ENCODE results near the gene MAP3K9. TPM values are rescaled to one million over a fixed set of nuclear protein-coding genes. Genes with fewer than 3 reads are reported as not detected.

MAP3K9 gene
- total and polyA plus RNA-seq, 2 of the 8 experiments (the other 6 are each of a cell fraction or from before 2014, with no cell fraction given) = 9.8 to 24.7 TPM

DNA sequence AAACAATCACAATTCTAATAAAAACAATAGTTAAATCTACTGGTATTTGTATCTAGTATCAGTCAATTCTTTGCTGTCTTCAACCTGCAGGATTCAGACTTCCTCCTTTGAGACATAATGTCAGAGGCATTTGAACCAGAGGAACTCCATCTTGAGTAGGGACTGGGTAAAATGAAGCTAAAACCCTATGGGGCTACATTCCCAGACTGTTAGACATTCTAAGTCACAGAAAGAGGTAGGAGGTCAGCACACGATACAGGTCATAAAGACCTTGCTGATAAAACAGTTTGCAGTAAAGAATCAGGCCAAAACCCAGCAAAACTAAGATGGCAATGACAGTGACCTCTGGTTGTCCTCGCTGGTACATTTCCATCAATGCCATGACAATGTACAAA, 48.2 kb upstream of the MAP3K9 start:
- Histone ChIP-seq H4K91ac (replicated peaks; ENCODE audit: insufficient read length, low read length) (no peak overlapping the region), H2BK15ac (ENCODE audit: low read length) (no peak overlapping the region), H3K4ac (replicated peaks; ENCODE audit: insufficient read length, low read depth, low read length) (no peak overlapping the region), H3K4me3 (ENCODE audit: extremely low read depth in 1 of 4, insufficient read depth in 2 of 4, low read depth in 3 of 4, low read length in 4 of 4) (no peak overlapping the region), H3K18ac (ENCODE audit: extremely low read depth, low read length) (no peak overlapping the region), H2AFZ (ENCODE audit: low read length) (no peak overlapping the region), H4K5ac (ENCODE audit: insufficient read length, low read depth, low read length) (no peak overlapping the region), H2AK5ac (ENCODE audit: low read depth, low read length) (no peak overlapping the region), H2BK5ac (ENCODE audit: low read depth, low read length) (no peak overlapping the region), H3K23me2 (ENCODE audit: low read depth, low read length) (no peaks in the 10 kb centered on the region), H3K56ac (replicated peaks; ENCODE audit: insufficient read length, low read depth, low read length) (no peak overlapping the region), H4K20me1 (replicated peaks in 1 of 2; ENCODE audit: control insufficient read depth in 1 of 2, insufficient read depth in 2 of 2, low read length in 2 of 2) (no peaks in the 10 kb centered on the region), H3K9ac (replicated peaks in 1 of 4; ENCODE audit: extremely low read depth in 1 of 4, low read depth in 3 of 4, low read length in 3 of 4) (no peak overlapping the region), H3K9me3 (ENCODE audit: insufficient read depth in 2 of 2, low read depth in 1 of 2, low read length in 1 of 2) (no peaks in the 10 kb centered on the region), H3K36me3 (ENCODE audit: control insufficient read depth in 2 of 4, insufficient read depth in 4 of 4, low read length in 3 of 4) (no peaks in the 10 kb centered on the region), H2BK20ac (ENCODE audit: low read length) (no peak overlapping the region), H3K23ac (ENCODE audit: insufficient read length) (no peak overlapping the region), H2BK12ac (ENCODE audit: low read depth, low read length) (no peak overlapping the region), H4K8ac (ENCODE audit: extremely low read depth, insufficient read depth, low read length) (no peak overlapping the region), H3K79me1 (ENCODE audit: low read depth, low read length) (no peaks in the 10 kb centered on the region), H3K14ac (ENCODE audit: insufficient read length) (no peak overlapping the region), H2BK120ac (replicated peaks; ENCODE audit: low read depth, low read length) (no peak overlapping the region), H3K4me1 (replicated peaks in 1 of 4; ENCODE audit: control insufficient read depth in 3 of 4, insufficient read depth in 4 of 4, low read length in 3 of 4) (no peaks in the 10 kb centered on the region), H3K79me2 (ENCODE audit: control insufficient read depth in 1 of 2, insufficient read depth in 2 of 2, low read length in 2 of 2) (no peaks in the 10 kb centered on the region), H3K27me3 (replicated peaks in 1 of 4; ENCODE audit: control insufficient read depth in 3 of 4, extremely low read depth in 1 of 4, insufficient read depth in 3 of 4, low read length in 3 of 4) (no peaks in the 10 kb centered on the region), H3K4me2 (ENCODE audit: insufficient read depth in 1 of 2, low read depth in 2 of 2, low read length in 2 of 2) (no peak overlapping the region), H3K27ac (ENCODE audit: low read depth, low read length) (no peak overlapping the region)
- WGBS, 2 experiments (ENCODE audit: extremely low coverage in 1 of 2, insufficient coverage in 1 of 2, insufficient read length in 1 of 2, insufficient replicate concordance in 2 of 2, low coverage in 1 of 2, low lambda C conversion rate in 2 of 2, missing lambda C conversion rate in 1 of 2) = 97% methylated on average over 2 of the region's 2 CpGs; no CpG with 5 or more reads in 1 of the 2 experiments
- POLR2A ChIA-PET (ENCODE audit: partially characterized antibody) = no interaction called here
- no peak for FAIRE-seq
- CTCF ChIA-PET (ENCODE audit: partially characterized antibody) = interaction anchor here (3.3 kb wide), 1 partner anchor 39 kb away, joined by 12 read pairs; no protein-coding TSS in a partner anchor
- DNase-seq (ENCODE audit: low read depth in 1 of 2, low spot score in 2 of 2) = no peak
- no peak for TF ChIP-seq TEAD4 (IDR thresholded peaks at IDR 0.05; ENCODE audit: low read depth, low read length)
- TF ChIP-seq TAF7 (optimal IDR thresholded peaks at IDR 0.05; ENCODE audit: borderline replicate concordance, low read depth, low read length) = no peak
- TF ChIP-seq EGR1 (IDR thresholded peaks at IDR 0.05; ENCODE audit: borderline replicate concordance, low read depth, low read length) = no peak
- TF ChIP-seq BACH1 (IDR thresholded peaks at IDR 0.05; ENCODE audit: low read length) = no peak
- TF ChIP-seq SIN3A (conservative IDR thresholded peaks at IDR 0.05 in 1 of 2, IDR thresholded peaks at IDR 0.05 in 1 of 2; ENCODE audit: low read depth in 1 of 2, low read length in 2 of 2) = no peak

Measured in H1 (cell line).